Nephron (organoid): ENCODE measurements around the gene HPN.
"Not testable (repeated sequence)": the region's sequence is repeated elsewhere in the genome, so short reads cannot be mapped to it uniquely, and the experiment has no call there.

Source experiments
- H3K27ac Mint-ChIP-seq, 3 experiments: 2 replicates each; pipeline ENCODE4 v1.8.0; 2020; ENCODE audit warnings: mixed read lengths in 3 of 3, mild to moderate bottlenecking in 2 of 3, moderate library complexity in 1 of 3
- H3K27me3 Mint-ChIP-seq: 2 replicates; pipeline ENCODE4 v1.8.0; 2021; ENCODE audit warnings: low read depth, mild to moderate bottlenecking, moderate library complexity, mixed read lengths
- H3K36me3 Mint-ChIP-seq: 2 replicates; pipeline ENCODE4 v1.8.0; 2020; ENCODE audit warnings: low read depth, mixed read lengths
- H3K4me1 Mint-ChIP-seq: 2 replicates; pipeline ENCODE4 v1.8.0; 2020; ENCODE audit warnings: mixed read lengths
- H3K4me3 Mint-ChIP-seq, 3 experiments: 2 replicates each; pipeline ENCODE4 v1.8.0; 2020; ENCODE audit warnings: mild to moderate bottlenecking in 3 of 3, mixed read lengths in 3 of 3, moderate library complexity in 2 of 3
- H3K9me3 Mint-ChIP-seq: 2 replicates; pipeline ENCODE4 v1.8.0; 2020; ENCODE audit warnings: mixed read lengths
- CTCF ChIP-seq, 3 experiments: fragments of 200-600 bp; sonication (generic); IDR thresholded peaks; one replicate each; pipeline ENCODE4 v1.5.0; 2021; ENCODE audit warnings: antibody characterized with exemption in 3 of 3; ENCODE audit not compliant: unreplicated experiment in 3 of 3

The HPN gene

GRCh38 chr19:35095667-35096368 lies 54.3 kb downstream of the HPN start:
- Mint-ChIP-seq H3K36me3 (no peaks in the 10 kb centered on the region), H3K9me3 (no peaks in the 10 kb centered on the region), H3K4me3 (no peak overlapping the region), H3K27ac (no peak overlapping the region), H3K4me1 (no peaks in the 10 kb centered on the region), H3K27me3 (peaks cover 12% of the 10 kb centered on the region)
- no peak for TF ChIP-seq CTCF (IDR thresholded peaks at IDR 0.05; ENCODE audit: unreplicated experiment in 3 of 3)

- Mint-ChIP-seq H3K4me3 (no peak overlapping the region), H3K9me3 (no peaks in the 10 kb centered on the region), H3K4me1 (no peaks in the 10 kb centered on the region), H3K27me3 (peaks cover 4% of the 10 kb centered on the region), H3K36me3 (no peaks in the 10 kb centered on the region), H3K27ac (no peak overlapping the region)
- no peak for TF ChIP-seq CTCF (IDR thresholded peaks at IDR 0.05; ENCODE audit: unreplicated experiment in 3 of 3)
These were observed 57.0 kb downstream of the HPN start for GRCh38 chr19:35098413-35099049.

DNA sequence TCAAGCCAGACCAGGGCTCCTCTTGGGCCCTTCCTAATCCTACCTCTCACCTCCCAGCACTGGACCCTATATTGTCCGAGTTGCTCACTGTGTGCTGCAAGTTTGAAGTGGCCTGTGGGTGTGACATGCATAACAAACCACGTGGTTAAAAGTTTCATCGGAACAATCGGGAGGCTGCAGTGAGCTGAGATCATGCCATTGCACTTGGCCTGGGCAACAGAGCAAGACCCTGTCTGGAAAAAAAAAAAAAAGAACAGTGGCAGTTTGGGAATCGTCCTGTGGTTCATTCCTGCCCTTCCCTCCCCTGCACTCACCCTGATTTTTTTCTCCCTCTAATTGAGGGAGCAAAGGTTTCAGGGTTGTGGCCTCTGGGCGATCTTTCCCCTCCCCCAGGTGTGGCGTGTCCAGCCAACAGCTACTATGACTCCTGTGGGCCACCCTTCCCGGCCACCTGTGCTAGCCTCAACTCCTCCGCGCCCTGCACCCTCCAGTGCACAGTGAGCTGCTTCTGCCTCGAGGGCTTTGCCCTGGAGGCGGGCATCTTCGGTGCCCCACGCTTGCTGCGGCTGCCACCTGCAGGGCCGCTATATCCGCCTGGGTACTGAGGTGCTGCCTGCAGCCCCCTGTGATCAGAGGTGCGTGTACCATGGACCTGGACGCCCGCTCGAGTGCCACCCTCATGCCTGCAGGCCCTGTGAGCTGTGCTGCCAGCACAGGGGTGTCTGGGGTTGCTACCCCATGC lies 57.8 kb downstream of the HPN start:
- H3K9me3 Mint-ChIP-seq = no peaks in the 10 kb centered on the region
- peaks cover 4% of the 10 kb centered on the region for H3K27me3 Mint-ChIP-seq
- no peak overlapping the region for H3K4me3 Mint-ChIP-seq
- H3K4me1 Mint-ChIP-seq = no peaks in the 10 kb centered on the region
- H3K36me3 Mint-ChIP-seq = no peaks in the 10 kb centered on the region
- H3K27ac Mint-ChIP-seq = no peak overlapping the region
- TF ChIP-seq CTCF (IDR thresholded peaks at IDR 0.05; ENCODE audit: unreplicated experiment in 3 of 3) = no peak

- TF ChIP-seq CTCF (IDR thresholded peaks at IDR 0.05; ENCODE audit: unreplicated experiment in 3 of 3) = no peak
- no peak overlapping the region for H3K27ac Mint-ChIP-seq
- no peak overlapping the region for H3K4me3 Mint-ChIP-seq
- no peaks in the 10 kb centered on the region for H3K9me3 Mint-ChIP-seq
- H3K27me3 Mint-ChIP-seq = peaks cover 4% of the 10 kb centered on the region
- H3K36me3 Mint-ChIP-seq = no peaks in the 10 kb centered on the region
- H3K4me1 Mint-ChIP-seq = no peaks in the 10 kb centered on the region
These were observed 58.4 kb downstream of the HPN start for GRCh38 chr19:35099897-35100275.

- H3K27me3 Mint-ChIP-seq = peaks cover 3% of the 10 kb centered on the region
- H3K36me3 Mint-ChIP-seq = no peaks in the 10 kb centered on the region
- no peaks in the 10 kb centered on the region for H3K9me3 Mint-ChIP-seq
- H3K4me3 Mint-ChIP-seq = no peak overlapping the region
- no peaks in the 10 kb centered on the region for H3K4me1 Mint-ChIP-seq
- H3K27ac Mint-ChIP-seq = no peak overlapping the region
- TF ChIP-seq CTCF (IDR thresholded peaks at IDR 0.05; ENCODE audit: unreplicated experiment in 3 of 3) = no peak
These were observed 59.3 kb downstream of the HPN start for GRCh38 chr19:35100588-35101533.

- H3K4me1 Mint-ChIP-seq, H3K4me3 Mint-ChIP-seq, H3K27me3 Mint-ChIP-seq, H3K36me3 Mint-ChIP-seq, H3K9me3 Mint-ChIP-seq, H3K27ac Mint-ChIP-seq: not testable (repeated sequence)
These were observed 60.4 kb downstream of the HPN start for GRCh38 chr19:35101949-35102348.

GRCh38 chr19:35103614-35104013 lies 62.1 kb downstream of the HPN start:
- H3K27me3 Mint-ChIP-seq, H3K4me3 Mint-ChIP-seq, H3K4me1 Mint-ChIP-seq, H3K36me3 Mint-ChIP-seq, H3K9me3 Mint-ChIP-seq, H3K27ac Mint-ChIP-seq: not testable (repeated sequence)
